Neural cell (in vitro differentiated cells): ENCODE measurements around the gene CCNJL. TPM values are rescaled to one million over a fixed set of nuclear protein-coding genes. Genes with fewer than 3 reads are reported as not detected.

Source experiments
- H2AFZ ChIP-seq: fragments of 200-600, 300-800 bp; sonication (generic), shearing (Covaris generic); 2 replicates; pipeline ENCODE4 v1.6.0; 2014; ENCODE audit warnings: low read depth, mild to moderate bottlenecking, antibody characterized with exemption, low read length, moderate library complexity
- H3F3A ChIP-seq: fragments of 200-600 bp; shearing (Covaris generic); 2 replicates; pipeline ENCODE4 v1.6.1; 2016; ENCODE audit warnings: mild to moderate bottlenecking, moderate library complexity, mixed read lengths, antibody characterized with exemption, low read length; ENCODE audit not compliant: insufficient read depth, poor library complexity, severe bottlenecking
- H3K27ac ChIP-seq: fragments of 200-600, 300-800 bp; sonication (generic), shearing (Covaris generic); 2 replicates; pipeline ENCODE4 v1.5.1; 2014; ENCODE audit warnings: mild to moderate bottlenecking, low read length, moderate library complexity
- H3K27me3 ChIP-seq: fragments of 300-800, 200-600 bp; sonication (generic), shearing (Covaris generic); 2 replicates; pipeline ENCODE4 v1.6.0; 2014; ENCODE audit warnings: mild to moderate bottlenecking, low read depth, low read length, moderate library complexity; ENCODE audit not compliant: insufficient read depth
- H3K36me3 ChIP-seq: fragments of 300-800, 200-600 bp; sonication (generic), shearing (Covaris generic); 2 replicates; pipeline ENCODE4 v1.5.1; 2014; ENCODE audit warnings: mild to moderate bottlenecking, antibody characterized with exemption, low read length, moderate library complexity; ENCODE audit not compliant: insufficient read depth
- H3K4me2 ChIP-seq: fragments of 300-800, 200-600 bp; sonication (generic), shearing (Covaris generic); 2 replicates; pipeline ENCODE4 v1.6.0; 2014; ENCODE audit warnings: mild to moderate bottlenecking, low read length
- H3K4me3 ChIP-seq: fragments of 300-800, 200-600 bp; sonication (generic), shearing (Covaris generic); 2 replicates; pipeline ENCODE4 v1.5.1; 2014; ENCODE audit warnings: mild to moderate bottlenecking, low read length, moderate library complexity
- H3K79me2 ChIP-seq: fragments of 200-600 bp; shearing (Covaris generic); replicated peaks from 2 replicates; pipeline ENCODE4 v1.6.0; 2014; ENCODE audit warnings: mild to moderate bottlenecking, low read length, moderate library complexity; ENCODE audit not compliant: insufficient read depth
- H3K9ac ChIP-seq: fragments of 300-800, 200-600 bp; sonication (generic), shearing (Covaris generic); 2 replicates; pipeline ENCODE4 v1.6.1; 2016; ENCODE audit warnings: mild to moderate bottlenecking, low read length, mixed read lengths
- H3K9me2 ChIP-seq: fragments of 200-600 bp; shearing (Covaris generic); 2 replicates; pipeline ENCODE4 v1.6.1; 2016; ENCODE audit warnings: mild to moderate bottlenecking, low read length, mixed read lengths; ENCODE audit not compliant: insufficient read depth
- H3K9me3 ChIP-seq: fragments of 200-600, 300-800 bp; sonication (generic), shearing (Covaris generic); 2 replicates; pipeline ENCODE4 v1.6.1; 2016; ENCODE audit warnings: mild to moderate bottlenecking, mixed run types, low read length, moderate library complexity, mixed read lengths
- H4K20me1 ChIP-seq: fragments of 200-600 bp; shearing (Covaris generic); 2 replicates; pipeline ENCODE4 v1.6.1; 2016; ENCODE audit warnings: mild to moderate bottlenecking, mixed run types; ENCODE audit not compliant: insufficient read depth
- EP300 ChIP-seq: fragments of 450-650 bp; conservative IDR thresholded peaks from 2 replicates; pipeline ENCODE4 v1.6.1; 2014; ENCODE audit warnings: antibody characterized with exemption, mild to moderate bottlenecking, moderate library complexity; ENCODE audit not compliant: poor library complexity, severe bottlenecking
- EZH2 ChIP-seq: fragments of 200-600, 300-800 bp; shearing (Covaris generic), sonication (generic); IDR thresholded peaks from 2 replicates; pipeline ENCODE4 v1.6.1; 2014; ENCODE audit warnings: antibody characterized with exemption, low read length, borderline replicate concordance, mild to moderate bottlenecking; ENCODE audit not compliant: insufficient read depth, poor library complexity, severe bottlenecking
- MXI1 ChIP-seq: fragments of 450-650 bp; conservative IDR thresholded peaks from 2 replicates; pipeline ENCODE4 v1.6.1; 2014; ENCODE audit warnings: antibody characterized with exemption, mild to moderate bottlenecking; ENCODE audit not compliant: poor library complexity, severe bottlenecking
- POLR2AphosphoS5 ChIP-seq: IDR thresholded peaks from 2 replicates; pipeline ENCODE4 v1.6.1; 2012
- RAD21 ChIP-seq: fragments of 450-650 bp; conservative IDR thresholded peaks from 2 replicates; pipeline ENCODE4 v1.6.1; 2014; ENCODE audit warnings: antibody characterized with exemption, mild to moderate bottlenecking, moderate library complexity
- REST ChIP-seq: IDR thresholded peaks from 2 replicates; pipeline ENCODE4 v1.6.1; 2012; ENCODE audit warnings: borderline replicate concordance
- SMC3 ChIP-seq: fragments of 450-650 bp; conservative IDR thresholded peaks from 2 replicates; pipeline ENCODE4 v1.6.1; 2014; ENCODE audit warnings: antibody characterized with exemption, mild to moderate bottlenecking, moderate library complexity; ENCODE audit not compliant: poor library complexity
- TAF1 ChIP-seq: IDR thresholded peaks from 2 replicates; pipeline ENCODE4 v1.6.1; 2012; ENCODE audit warnings: low read depth
- polyA plus RNA-seq: library from polyadenylated mRNA; depleted of rRNA; stranded (reverse); fragments of >200 nt; gene quantifications from 2 replicates; pipeline ENCODE4 v1.2.3, GENCODE V29; 2014
- TF ChIP-seq, protein P1 (sequence below): fragments of 450-650 bp; IDR thresholded peaks from 2 replicates; pipeline ENCODE4 v1.5.1; 2014; ENCODE audit warnings: antibody characterized with exemption, mild to moderate bottlenecking, moderate library complexity; ENCODE audit not compliant: poor library complexity, severe bottlenecking

Gene CCNJL
- polyA plus RNA-seq, 1 donor from 2014 or later: 0.84 TPM

- Histone ChIP-seq H3K27me3 (no peaks in the 10 kb centered on the region), H3K9me3 (no peaks in the 10 kb centered on the region), H3K27ac (no peak overlapping the region), H3K36me3 (no peaks in the 10 kb centered on the region), H3K9ac (no peak overlapping the region), H3K4me2 (no peak overlapping the region), H3K4me3 (peak overlapping the region; percentile 11), H3F3A (no peaks in the 10 kb centered on the region), H4K20me1 (no peaks in the 10 kb centered on the region), H2AFZ (no peak overlapping the region), H3K9me2 (no peaks in the 10 kb centered on the region), H3K79me2 (no peaks in the 10 kb centered on the region)
- TF ChIP-seq SMC3 (no peak), POLR2AphosphoS5 (no peak), RAD21 (no peak), EZH2 (no peak), EP300 (no peak), REST (no peak), MXI1 (no peak), TAF1 (no peak)
- TF ChIP-seq, protein P1, sequence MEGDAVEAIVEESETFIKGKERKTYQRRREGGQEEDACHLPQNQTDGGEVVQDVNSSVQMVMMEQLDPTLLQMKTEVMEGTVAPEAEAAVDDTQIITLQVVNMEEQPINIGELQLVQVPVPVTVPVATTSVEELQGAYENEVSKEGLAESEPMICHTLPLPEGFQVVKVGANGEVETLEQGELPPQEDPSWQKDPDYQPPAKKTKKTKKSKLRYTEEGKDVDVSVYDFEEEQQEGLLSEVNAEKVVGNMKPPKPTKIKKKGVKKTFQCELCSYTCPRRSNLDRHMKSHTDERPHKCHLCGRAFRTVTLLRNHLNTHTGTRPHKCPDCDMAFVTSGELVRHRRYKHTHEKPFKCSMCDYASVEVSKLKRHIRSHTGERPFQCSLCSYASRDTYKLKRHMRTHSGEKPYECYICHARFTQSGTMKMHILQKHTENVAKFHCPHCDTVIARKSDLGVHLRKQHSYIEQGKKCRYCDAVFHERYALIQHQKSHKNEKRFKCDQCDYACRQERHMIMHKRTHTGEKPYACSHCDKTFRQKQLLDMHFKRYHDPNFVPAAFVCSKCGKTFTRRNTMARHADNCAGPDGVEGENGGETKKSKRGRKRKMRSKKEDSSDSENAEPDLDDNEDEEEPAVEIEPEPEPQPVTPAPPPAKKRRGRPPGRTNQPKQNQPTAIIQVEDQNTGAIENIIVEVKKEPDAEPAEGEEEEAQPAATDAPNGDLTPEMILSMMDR: no peak
Measured at GRCh38 chr5:160262151-160263074, 50.0 kb downstream of the CCNJL start.

DNA sequence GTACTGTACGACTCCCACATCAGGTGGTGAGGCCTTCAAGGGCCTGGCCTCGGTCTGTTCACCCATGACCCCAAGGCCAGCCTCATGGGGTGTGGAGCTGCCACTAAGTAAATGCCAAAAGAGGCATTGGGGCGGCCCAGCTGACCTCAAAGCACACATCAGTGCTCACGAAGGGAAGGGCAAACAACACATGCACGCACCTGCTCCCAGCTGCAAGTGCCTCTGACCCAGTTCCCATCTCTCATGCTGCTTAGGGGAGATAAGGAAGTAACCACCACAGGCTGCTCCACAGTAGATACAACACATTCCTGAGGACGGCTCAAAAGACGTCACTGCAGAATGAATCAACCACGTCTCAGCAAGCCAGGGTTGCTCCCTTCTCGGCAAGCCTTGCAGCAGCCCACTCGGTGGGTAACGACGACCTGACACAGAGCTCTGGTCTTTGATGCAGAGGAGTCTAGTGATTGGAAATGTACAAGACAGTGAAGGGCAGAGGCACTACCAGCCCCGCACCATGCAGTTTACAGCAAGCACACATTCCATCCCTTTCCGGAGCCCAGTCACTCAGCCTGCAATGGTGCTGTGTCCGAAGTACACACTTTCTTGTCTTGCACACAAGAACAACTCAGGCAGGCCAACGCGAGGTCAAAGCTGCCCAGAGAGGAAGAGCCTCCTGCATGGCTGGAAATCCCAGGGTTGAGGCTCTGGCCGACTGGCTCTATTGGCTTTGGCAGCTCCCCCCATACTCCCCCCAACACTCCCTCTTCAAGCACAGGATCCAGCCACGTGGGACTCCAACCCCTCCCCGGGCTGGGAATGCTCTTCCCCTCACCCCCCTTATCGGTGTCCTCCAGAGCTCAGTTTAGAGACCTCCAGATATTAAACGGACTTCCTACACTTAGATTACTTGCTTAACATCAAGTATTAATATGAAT is 51.2 kb downstream of the CCNJL start:
- no peak overlapping the region for H3K27ac ChIP-seq

More for the DNA sequence above, 51.2 kb downstream of the CCNJL start:
- Histone ChIP-seq H3K4me3 (no peak overlapping the region), H3K9me3 (no peaks in the 10 kb centered on the region), H3K36me3 (no peaks in the 10 kb centered on the region), H3K4me2 (no peak overlapping the region), H3K9ac (no peak overlapping the region), H3K79me2 (no peaks in the 10 kb centered on the region), H4K20me1 (no peaks in the 10 kb centered on the region), H3K9me2 (no peaks in the 10 kb centered on the region), H3K27me3 (no peaks in the 10 kb centered on the region), H2AFZ (no peak overlapping the region), H3F3A (no peaks in the 10 kb centered on the region)
- TF ChIP-seq EP300: no peak
- no peak for TF ChIP-seq TAF1
- TF ChIP-seq EZH2: no peak
- TF ChIP-seq POLR2AphosphoS5: no peak
- TF ChIP-seq RAD21: no peak
- TF ChIP-seq REST: no peak
- no peak for TF ChIP-seq MXI1
- no peak for TF ChIP-seq SMC3
- TF ChIP-seq, protein P1: no peak
